Spinal cord (tissue), 10 donors: ENCODE results near the gene IGSF21. TPM values are rescaled to one million over a fixed set of nuclear protein-coding genes. Genes with fewer than 3 reads are reported as not detected.
"Not testable (repeated sequence)": the region's sequence is repeated elsewhere in the genome, so short reads cannot be mapped to it uniquely, and the experiment has no call there.

Source experiments
- DNase-seq, 6 donors: peaks; one replicate each; pipeline versions ENCODE4 v3.0.0 to v3.0.0-alpha.2; 2013 to 2015; ENCODE audit warnings: low spot score in 6 of 6, low read depth in 4 of 6
- H3K27ac ChIP-seq: one replicate; pipeline ENCODE4 v1.5.1; 2013; ENCODE audit warnings: low read depth, low read length, control low read depth
- H3K27me3 ChIP-seq: one replicate; pipeline ENCODE4 v1.6.1; 2013; ENCODE audit warnings: low read length; ENCODE audit not compliant: control insufficient read depth, insufficient read depth
- H3K36me3 ChIP-seq: one replicate; pipeline ENCODE4 v1.6.1; 2013; ENCODE audit warnings: low read length; ENCODE audit not compliant: control insufficient read depth, insufficient read depth
- H3K4me1 ChIP-seq: one replicate; pipeline ENCODE4 v1.6.1; 2013; ENCODE audit warnings: low read length; ENCODE audit not compliant: control insufficient read depth, insufficient read depth
- H3K4me3 ChIP-seq: one replicate; pipeline ENCODE4 v1.5.1; 2013; ENCODE audit warnings: low read depth, low read length, control low read depth
- H3K9me3 ChIP-seq: one replicate; pipeline ENCODE4 v1.6.1; 2013; ENCODE audit warnings: low read length; ENCODE audit not compliant: control insufficient read depth, insufficient read depth
- WGBS: methylation state at CpG from one replicate; pipeline ENCODE4 v1.1.5; 2013; ENCODE audit warnings: missing lambda C conversion rate; ENCODE audit not compliant: insufficient coverage; 5-methylcytosine and 5-hydroxymethylcytosine counted together
- polyA plus RNA-seq, 2 donors: library from polyadenylated mRNA; unstranded; fragments of 120-200 nt; gene quantifications; one replicate each; pipeline ENCODE4 v1.2.1, GENCODE V29; 2013; ENCODE audit not compliant: insufficient read length in 2 of 2
- total RNA-seq, 2 donors: library from RNA; depleted of rRNA in 1 of 2; stranded (reverse); fragments of 120-200 nt in 1 of 2; fragments of >200 nt in 1 of 2; gene quantifications; one replicate each; pipeline versions ENCODE4 v1.2.3 to v1.2.4, GENCODE V29; 2013 to 2014
- donor health status: healthy.

The IGSF21 gene
- total and polyA plus RNA-seq, 4 donors, result 9.0 to 70.7 (median 40.7) TPM

- Histone ChIP-seq H3K27ac (no peak overlapping the region), H3K27me3 (no peaks in the 10 kb centered on the region), H3K36me3 (peaks cover 7% of the 10 kb centered on the region), H3K9me3 (no peaks in the 10 kb centered on the region), H3K4me3 (no peak overlapping the region), H3K4me1 (peaks cover 19% of the 10 kb centered on the region)
- WGBS, result 78% methylated on average over 4 of the region's 8 CpGs
- DNase-seq, result no peak
Measured at GRCh38 chr1:18151436-18152122, 44.0 kb downstream of the IGSF21 start.

- H3K36me3 ChIP-seq, result peaks cover 7% of the 10 kb centered on the region
Measured at GRCh38 chr1:18154430-18155194, 47.0 kb downstream of the IGSF21 start.

GRCh38 chr1:18155881-18156385, 48.3 kb downstream of the IGSF21 start:
- no peak overlapping the region for H3K27ac ChIP-seq
- 98% methylated on average over 4 of the region's 13 CpGs for WGBS
- H3K4me1 ChIP-seq, result peaks cover 12% of the 10 kb centered on the region
- DNase-seq, result no peak
- no peaks in the 10 kb centered on the region for H3K9me3 ChIP-seq
- H3K36me3 ChIP-seq, result peaks cover 7% of the 10 kb centered on the region
- no peak overlapping the region for H3K4me3 ChIP-seq
- no peaks in the 10 kb centered on the region for H3K27me3 ChIP-seq

More at GRCh38 chr1:18154430-18155194, 47.0 kb downstream of the IGSF21 start:
- DNase-seq, result no peak
- Histone ChIP-seq H3K27me3 (no peaks in the 10 kb centered on the region), H3K9me3 (no peaks in the 10 kb centered on the region), H3K4me3 (no peak overlapping the region), H3K27ac (no peak overlapping the region), H3K4me1 (peaks cover 12% of the 10 kb centered on the region)
- 92% methylated on average over 2 of the region's 3 CpGs for WGBS

- 79% methylated on average over 8 of the region's 10 CpGs for WGBS
- no peak overlapping the region for H3K27ac ChIP-seq
- H3K4me3 ChIP-seq, result no peak overlapping the region
- no peak for DNase-seq
- H3K9me3 ChIP-seq, result no peaks in the 10 kb centered on the region
- H3K4me1 ChIP-seq, result peaks cover 17% of the 10 kb centered on the region
- peaks cover 7% of the 10 kb centered on the region for H3K36me3 ChIP-seq
- no peaks in the 10 kb centered on the region for H3K27me3 ChIP-seq
Measured at GRCh38 chr1:18157352-18157751, 49.8 kb downstream of the IGSF21 start.

- Histone ChIP-seq H3K36me3 (peaks cover 7% of the 10 kb centered on the region), H3K4me1 (peaks cover 16% of the 10 kb centered on the region), H3K9me3 (no peaks in the 10 kb centered on the region), H3K27me3 (no peaks in the 10 kb centered on the region), H3K27ac (no peak overlapping the region), H3K4me3 (no peak overlapping the region)
- DNase-seq, result peak in 1 of 6 donors; percentile 52
- 78% methylated on average over 4 of the region's 7 CpGs for WGBS
Measured at GRCh38 chr1:18157968-18158367, 50.4 kb downstream of the IGSF21 start.

- H3K9me3 ChIP-seq, result no peaks in the 10 kb centered on the region
- H3K36me3 ChIP-seq, result peaks cover 7% of the 10 kb centered on the region
- peaks cover 9% of the 10 kb centered on the region for H3K4me1 ChIP-seq
- 91% methylated on average over 5 of the region's 5 CpGs for WGBS
- H3K4me3 ChIP-seq, result no peak overlapping the region
- H3K27me3 ChIP-seq, result no peaks in the 10 kb centered on the region
- DNase-seq, result no peak
- H3K27ac ChIP-seq, result no peak overlapping the region
Measured at GRCh38 chr1:18158714-18159113, 51.1 kb downstream of the IGSF21 start.

- peaks cover 8% of the 10 kb centered on the region for H3K4me1 ChIP-seq
- peaks cover 7% of the 10 kb centered on the region for H3K36me3 ChIP-seq
- H3K27me3 ChIP-seq, result no peaks in the 10 kb centered on the region
- no peaks in the 10 kb centered on the region for H3K9me3 ChIP-seq
- no peak overlapping the region for H3K27ac ChIP-seq
- no peak overlapping the region for H3K4me3 ChIP-seq
- 88% methylated on average over 8 of the region's 13 CpGs for WGBS
- peak in 1 of 6 donors; percentile 24 for DNase-seq
Measured at GRCh38 chr1:18160290-18160942, 52.8 kb downstream of the IGSF21 start.

GRCh38 chr1:18161690-18162089, 54.1 kb downstream of the IGSF21 start:
- no peaks in the 10 kb centered on the region for H3K36me3 ChIP-seq
- H3K27ac ChIP-seq, result no peak overlapping the region
- H3K9me3 ChIP-seq, result no peaks in the 10 kb centered on the region
- no peak overlapping the region for H3K4me3 ChIP-seq
- peaks cover 8% of the 10 kb centered on the region for H3K4me1 ChIP-seq
- WGBS, result 79% methylated on average over 6 of the region's 6 CpGs
- no peaks in the 10 kb centered on the region for H3K27me3 ChIP-seq
- DNase-seq, result no peak

- H3K36me3 ChIP-seq, DNase-seq, H3K27me3 ChIP-seq, H3K9me3 ChIP-seq, H3K27ac ChIP-seq, H3K4me3 ChIP-seq: not testable (repeated sequence)
- peaks cover 12% of the 10 kb centered on the region for H3K4me1 ChIP-seq
- 86% methylated on average over 1 of the region's 2 CpGs for whole genome bisulfite sequencing
Measured at GRCh38 chr1:18165640-18166039, 58.0 kb downstream of the IGSF21 start.
